T-helper 1 cell (primary cell): ENCODE data around the gene ZBED4.

Experiments
- DNase-seq, 5 donors: peaks; one replicate each; pipeline ENCODE4 v3.0.0-alpha.2; 2012 to 2020

ZBED4 gene

GRCh38 chr22:49903322-49904039, 49.8 kb downstream of the ZBED4 start:
- DNase-seq, result no peak

- DNase-seq, result no peak
Measured at GRCh38 chr22:49904040-49904369, 50.4 kb downstream of the ZBED4 start.

GRCh38 chr22:49905465-49905864, 51.8 kb downstream of the ZBED4 start:
- DNase-seq, result no peak

- no peak for DNase-seq
Measured at GRCh38 chr22:49906071-49906798, 52.6 kb downstream of the ZBED4 start.

GRCh38 chr22:49906799-49907290, 53.2 kb downstream of the ZBED4 start:
- no peak for DNase-seq

GRCh38 chr22:49907807-49908206, 54.2 kb downstream of the ZBED4 start:
- DNase-seq, result no peak

GRCh38 chr22:49909476-49910205, 56.0 kb downstream of the ZBED4 start:
- no peak for DNase-seq

GRCh38 chr22:49910229-49911155, 56.8 kb downstream of the ZBED4 start:
- no peak for DNase-seq

GRCh38 chr22:49911881-49912625, 58.4 kb downstream of the ZBED4 start:
- DNase-seq, result no peak

- DNase-seq, result no peak
Measured at GRCh38 chr22:49913026-49913425, 59.4 kb downstream of the ZBED4 start.

- DNase-seq, result no peak
Measured at GRCh38 chr22:49913446-49913845, 59.8 kb downstream of the ZBED4 start.

- no peak for DNase-seq
Measured at GRCh38 chr22:49914256-49914655, 60.6 kb downstream of the ZBED4 start.

GRCh38 chr22:49915610-49916009, 62.0 kb downstream of the ZBED4 start:
- no peak for DNase-seq

GRCh38 chr22:49916831-49917230, 63.2 kb downstream of the ZBED4 start:
- no peak for DNase-seq

GRCh38 chr22:49917974-49918910, 64.6 kb downstream of the ZBED4 start, which contains the start of the genes ALG12 and CRELD2:
Gene ALG12, minus strand, starts transcription at chr22:49918438. Its CDS starts 4,673 bp downstream, at chr22:49913765.
Gene CRELD2, plus strand, starts transcription at chr22:49918634. Its CDS starts 136 bp downstream, at chr22:49918770.
- DNase-seq, result peak; percentile 94 to 97 (median 95)

GRCh38 chr22:49918911-49919881, 65.6 kb downstream of the ZBED4 start:
- no peak for DNase-seq

GRCh38 chr22:49920859-49921258, 67.2 kb downstream of the ZBED4 start:
- DNase-seq, result no peak

- DNase-seq, result no peak
Measured at GRCh38 chr22:49921508-49922278, 68.0 kb downstream of the ZBED4 start.
